ENCODE results near the gene CDRT15.

- TF ChIP-seq, protein P1, sequence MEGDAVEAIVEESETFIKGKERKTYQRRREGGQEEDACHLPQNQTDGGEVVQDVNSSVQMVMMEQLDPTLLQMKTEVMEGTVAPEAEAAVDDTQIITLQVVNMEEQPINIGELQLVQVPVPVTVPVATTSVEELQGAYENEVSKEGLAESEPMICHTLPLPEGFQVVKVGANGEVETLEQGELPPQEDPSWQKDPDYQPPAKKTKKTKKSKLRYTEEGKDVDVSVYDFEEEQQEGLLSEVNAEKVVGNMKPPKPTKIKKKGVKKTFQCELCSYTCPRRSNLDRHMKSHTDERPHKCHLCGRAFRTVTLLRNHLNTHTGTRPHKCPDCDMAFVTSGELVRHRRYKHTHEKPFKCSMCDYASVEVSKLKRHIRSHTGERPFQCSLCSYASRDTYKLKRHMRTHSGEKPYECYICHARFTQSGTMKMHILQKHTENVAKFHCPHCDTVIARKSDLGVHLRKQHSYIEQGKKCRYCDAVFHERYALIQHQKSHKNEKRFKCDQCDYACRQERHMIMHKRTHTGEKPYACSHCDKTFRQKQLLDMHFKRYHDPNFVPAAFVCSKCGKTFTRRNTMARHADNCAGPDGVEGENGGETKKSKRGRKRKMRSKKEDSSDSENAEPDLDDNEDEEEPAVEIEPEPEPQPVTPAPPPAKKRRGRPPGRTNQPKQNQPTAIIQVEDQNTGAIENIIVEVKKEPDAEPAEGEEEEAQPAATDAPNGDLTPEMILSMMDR (IDR thresholded peaks at IDR 0.05): no peak
- TF ChIP-seq ZNF232 (CRISPR knock-in tag; IDR thresholded peaks at IDR 0.05) (no peak), JUN (CRISPR knock-in tag; IDR thresholded peaks at IDR 0.05) (no peak), CBFB (CRISPR knock-in tag; IDR thresholded peaks at IDR 0.05; ENCODE audit: low read depth) (no peak), MXD4 (CRISPR knock-in tag; IDR thresholded peaks at IDR 0.05; ENCODE audit: borderline replicate concordance) (no peak), ZNF423 (CRISPR knock-in tag; IDR thresholded peaks at IDR 0.05) (no peak), ARID4B (CRISPR knock-in tag; IDR thresholded peaks at IDR 0.05; ENCODE audit: borderline replicate concordance) (no peak), STAT6 (CRISPR knock-in tag; conservative IDR thresholded peaks at IDR 0.05; ENCODE audit: low read depth) (no peak)
- TF ChIP-seq, protein P2, sequence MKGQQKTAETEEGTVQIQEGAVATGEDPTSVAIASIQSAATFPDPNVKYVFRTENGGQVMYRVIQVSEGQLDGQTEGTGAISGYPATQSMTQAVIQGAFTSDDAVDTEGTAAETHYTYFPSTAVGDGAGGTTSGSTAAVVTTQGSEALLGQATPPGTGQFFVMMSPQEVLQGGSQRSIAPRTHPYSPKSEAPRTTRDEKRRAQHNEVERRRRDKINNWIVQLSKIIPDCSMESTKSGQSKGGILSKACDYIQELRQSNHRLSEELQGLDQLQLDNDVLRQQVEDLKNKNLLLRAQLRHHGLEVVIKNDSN (CRISPR knock-in tag; IDR thresholded peaks at IDR 0.05): no peak
These were observed 7.8 kb downstream of the CDRT15 start for GRCh38 chr17:14228903-14229302.

Data from WTC11 (cell line).